GM12891 (cell line): ENCODE measurements around the gene HSBP1.

ENCODE experiments used
- POLR2A ChIP-seq: IDR thresholded peaks from 2 replicates; pipeline ENCODE4 v1.6.1; 2011; ENCODE audit warnings: low read depth, low read length, control low read depth
- POLR2AphosphoS5 ChIP-seq: IDR thresholded peaks from 2 replicates; pipeline ENCODE4 v1.6.1; 2011; ENCODE audit warnings: low read depth, low read length, control low read depth

DNA sequence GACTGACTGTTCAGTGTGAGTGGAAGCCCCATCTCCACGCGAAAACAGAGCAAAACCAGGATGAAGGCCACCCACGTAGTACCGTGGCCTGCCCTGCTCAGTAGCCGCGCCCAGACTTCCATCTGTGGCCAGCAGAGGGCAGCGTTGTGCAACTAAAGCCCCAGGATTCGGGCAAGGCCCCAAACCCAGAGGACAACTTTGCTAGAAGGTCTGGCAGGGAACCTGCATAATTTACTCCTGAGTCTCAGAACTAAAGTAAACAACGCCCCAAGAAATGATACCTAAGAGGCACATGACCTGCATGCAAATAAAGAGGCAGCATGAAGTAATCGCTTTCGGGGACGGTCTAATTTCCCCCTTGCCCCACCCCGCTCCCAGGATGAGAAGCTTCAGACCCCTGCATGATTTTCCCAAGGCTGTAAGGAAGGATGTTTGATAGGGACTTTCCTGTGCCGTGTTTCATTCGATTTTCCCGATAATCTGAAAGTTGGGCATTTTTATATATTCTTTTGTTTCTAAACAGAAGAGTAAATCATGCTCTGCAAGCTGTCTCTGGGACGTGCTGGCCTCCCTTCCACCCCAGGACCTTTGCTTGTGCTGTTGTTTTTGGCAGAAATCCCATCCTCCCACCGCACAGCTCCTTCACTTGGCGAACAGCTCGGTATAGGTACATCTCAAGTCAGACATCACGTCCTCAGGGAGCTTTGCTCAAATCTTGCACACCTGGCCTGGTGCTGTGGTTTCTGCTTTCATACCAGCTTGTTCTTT is 18.6 kb downstream of the HSBP1 start:
- TF ChIP-seq POLR2AphosphoS5 = no peak
- no peak for TF ChIP-seq POLR2A
